PFSK-1 (cell line): ENCODE measurements around the gene ODC1.

Experiments
- FOXP2 ChIP-seq: optimal IDR thresholded peaks from 2 replicates; pipeline ENCODE3; 2011; ENCODE audit warnings: borderline replicate concordance, control low read depth, inconsistent platforms; ENCODE audit not compliant: insufficient read depth; ENCODE audit errors: extremely low read length, extremely low read depth
- SIN3A ChIP-seq: IDR thresholded peaks from 2 replicates; pipeline ENCODE4 v1.6.1; 2012; ENCODE audit warnings: mild to moderate bottlenecking, low read length, moderate library complexity, borderline replicate concordance; ENCODE audit not compliant: insufficient read depth
- TAF1 ChIP-seq: IDR thresholded peaks from 2 replicates; pipeline ENCODE4 v1.6.1; 2012; ENCODE audit warnings: low read length, control low read depth, borderline replicate concordance; ENCODE audit not compliant: insufficient read depth

DNA sequence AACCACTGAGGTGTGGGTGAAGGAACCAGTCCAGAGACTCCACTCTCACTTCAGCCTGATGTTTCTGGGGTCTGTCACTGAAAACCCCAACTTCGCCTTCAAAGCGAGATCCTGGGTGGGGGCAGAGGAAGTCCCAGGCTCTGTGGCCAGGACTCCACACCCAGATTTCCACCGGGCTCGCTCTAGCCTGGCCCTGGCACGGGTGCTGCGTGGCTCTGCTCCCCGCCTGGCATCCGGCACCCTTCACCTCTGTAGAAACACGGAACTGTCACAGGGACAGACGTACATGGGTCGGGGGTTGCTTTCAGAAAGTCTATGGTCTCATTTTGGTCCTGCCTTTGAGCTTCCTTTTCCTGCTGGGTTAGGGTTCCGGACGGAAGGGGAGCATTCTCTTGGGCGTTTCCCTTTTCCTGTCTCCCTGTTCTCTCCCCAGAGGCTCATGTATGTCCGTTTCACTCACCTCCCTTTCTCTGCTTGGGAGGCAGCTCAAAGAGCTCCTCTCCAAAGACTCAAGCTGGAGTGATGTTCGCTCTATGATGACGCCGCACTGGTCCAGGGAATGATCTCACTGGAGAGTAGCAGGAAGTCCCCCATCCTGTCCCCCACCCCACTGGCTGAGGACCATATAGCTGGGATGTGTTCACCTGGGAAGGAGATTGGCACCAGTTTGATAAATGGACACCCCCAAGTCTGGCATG lies 41.5 kb downstream of the ODC1 start:
- TF ChIP-seq FOXP2 (no peak), SIN3A (no peak), TAF1 (no peak)
